AG04450 (cell line): ENCODE measurements around the gene CECR2. TPM values are rescaled to one million over a fixed set of nuclear protein-coding genes. Genes with fewer than 3 reads are reported as not detected.

ENCODE experiments used
- CTCF ChIA-PET: fragments of 300-600, 350-600 bp; formaldehyde crosslinking; extraction: SDS; loops from one replicate; lab custom pipeline; 2022; ENCODE audit warnings: antibody characterized with exemption, inconsistent platforms; lab: Charles Lee
- POLR2A ChIA-PET: fragments of 350-600 bp; formaldehyde crosslinking; extraction: SDS; loops from one replicate; lab custom pipeline; 2021; ENCODE audit warnings: antibody characterized with exemption, inconsistent platforms; lab: Yijun Ruan, JAX
- DNase-seq: peaks from one replicate; pipeline ENCODE4 v3.0.0-alpha.2; 2011; ENCODE audit warnings: low read depth, low spot score
- H3K27ac ChIP-seq: one replicate; pipeline ENCODE4 v1.5.1; 2012; ENCODE audit warnings: low read depth, low read length, control low read depth
- H3K27me3 ChIP-seq: one replicate; pipeline ENCODE4 v1.6.0; 2012; ENCODE audit warnings: low read length; ENCODE audit not compliant: control insufficient read depth, insufficient read depth
- H3K4me3 ChIP-seq: 2 replicates; pipeline ENCODE4 v1.5.1; 2011; ENCODE audit warnings: mild to moderate bottlenecking, low read depth, low read length, control low read depth
- H3K9me3 ChIP-seq: 2 replicates; pipeline ENCODE4 v1.5.1; 2012; ENCODE audit warnings: low read length; ENCODE audit not compliant: control insufficient read depth, insufficient read depth
- CTCF ChIP-seq: IDR thresholded peaks from 2 replicates; pipeline ENCODE4 v1.5.1; 2011; ENCODE audit warnings: low read depth, low read length, control low read depth, inconsistent platforms
- polyA plus RNA-seq: library from polyadenylated mRNA; depleted of rRNA; stranded (reverse); fragments of >200 nt; gene quantifications from 2 replicates; pipeline ENCODE4 v1.2.3, GENCODE V29; 2011

The CECR2 gene
- polyA plus RNA-seq, 1 experiment: not detected

DNA sequence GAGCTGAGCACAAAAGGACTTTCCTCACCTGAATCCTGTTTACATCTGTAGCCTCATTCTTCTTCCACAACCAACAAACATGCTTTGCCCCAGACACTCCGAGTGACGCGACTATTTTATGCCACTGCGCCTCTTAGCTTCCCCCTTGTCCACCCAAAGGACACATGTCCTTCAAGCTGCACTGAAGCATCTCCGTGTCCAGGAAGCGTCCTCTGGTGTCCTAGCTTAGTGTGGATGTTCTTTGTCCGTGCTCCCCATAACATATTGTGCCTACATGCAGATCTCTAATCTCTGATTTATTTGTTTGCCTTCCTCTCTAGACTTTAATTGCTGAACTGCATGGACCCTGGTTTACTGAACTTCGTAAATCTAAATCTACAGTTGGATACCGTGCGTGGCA, 20.1 kb upstream of the CECR2 start:
- no peaks in the 10 kb centered on the region for H3K27me3 ChIP-seq
- CTCF ChIA-PET: no interaction called here
- POLR2A ChIA-PET: no interaction called here
- H3K9me3 ChIP-seq: no peaks in the 10 kb centered on the region
- TF ChIP-seq CTCF: no peak
- no peak for DNase-seq
- H3K4me3 ChIP-seq: no peak overlapping the region
- no peak overlapping the region for H3K27ac ChIP-seq

GRCh38 chr22:17350292-17350691, 19.0 kb upstream of the CECR2 start:
- no peak for DNase-seq
- CTCF ChIA-PET: no interaction called here
- POLR2A ChIA-PET: no interaction called here
- Histone ChIP-seq H3K27ac (no peak overlapping the region), H3K4me3 (no peak overlapping the region), H3K27me3 (no peaks in the 10 kb centered on the region), H3K9me3 (no peaks in the 10 kb centered on the region)
- no peak for TF ChIP-seq CTCF

- CTCF ChIA-PET: no interaction called here
- DNase-seq: no peak
- POLR2A ChIA-PET: no interaction called here
- no peaks in the 10 kb centered on the region for H3K27me3 ChIP-seq
- no peaks in the 10 kb centered on the region for H3K9me3 ChIP-seq
- TF ChIP-seq CTCF: no peak
- no peak overlapping the region for H3K27ac ChIP-seq
- H3K4me3 ChIP-seq: no peak overlapping the region
Measured at GRCh38 chr22:17352798-17353197, 16.5 kb upstream of the CECR2 start.

- CTCF ChIA-PET: no interaction called here
Measured at GRCh38 chr22:17357688-17358087, 11.6 kb upstream of the CECR2 start.

DNA sequence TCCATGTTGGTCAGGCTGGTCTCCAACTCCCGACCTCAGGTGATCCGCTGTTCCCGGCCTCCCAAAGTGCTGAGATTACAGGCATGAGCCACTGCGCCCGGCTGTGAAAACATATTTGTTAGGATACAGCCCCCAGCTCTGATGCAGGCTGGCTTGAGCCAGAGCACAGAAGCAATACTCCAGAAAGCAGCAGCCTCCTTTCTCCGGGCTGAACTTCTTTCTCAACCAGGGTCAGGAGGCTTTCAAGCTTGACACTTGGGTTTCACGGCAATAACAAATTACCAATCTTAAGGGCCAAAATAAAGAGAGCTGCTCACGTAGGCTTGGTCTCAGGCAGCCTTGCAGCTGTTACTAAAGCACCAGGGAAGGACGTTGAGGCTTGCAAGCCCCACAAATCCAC, 10.8 kb upstream of the CECR2 start:
- no peak for DNase-seq
- no peaks in the 10 kb centered on the region for H3K27me3 ChIP-seq
- no peak for TF ChIP-seq CTCF
- ChIA-PET POLR2A (no interaction called here), CTCF (no interaction called here)
- no peak overlapping the region for H3K4me3 ChIP-seq
- H3K27ac ChIP-seq: no peak overlapping the region
- H3K9me3 ChIP-seq: no peaks in the 10 kb centered on the region

More at GRCh38 chr22:17357688-17358087, 11.6 kb upstream of the CECR2 start:
- no peaks in the 10 kb centered on the region for H3K27me3 ChIP-seq
- DNase-seq: no peak
- H3K4me3 ChIP-seq: no peak overlapping the region
- POLR2A ChIA-PET: no interaction called here
- H3K9me3 ChIP-seq: no peaks in the 10 kb centered on the region
- no peak for TF ChIP-seq CTCF
- H3K27ac ChIP-seq: no peak overlapping the region
